Cardiac muscle cell (in vitro differentiated cells and primary cell): ENCODE results near the gene SLC9A9. TPM values are rescaled to one million over a fixed set of nuclear protein-coding genes. Genes with fewer than 3 reads are reported as not detected.
A peak's percentile ranks its signal among the peaks of the same experiment; 100 is the strongest.
"Not testable (repeated sequence)": the region's sequence is repeated elsewhere in the genome, so short reads cannot be mapped to it uniquely, and the experiment has no call there.

Experiments used
- DNase-seq, 2 donors: peaks; one replicate each; pipeline versions ENCODE4 v3.0.0 to v3.0.0-alpha.2; 2010 to 2017; ENCODE audit warnings: low read depth in 1 of 2, low spot score in 1 of 2
- H3K27ac ChIP-seq: fragments of 200-600 bp; sonication (generic); 2 replicates; pipeline ENCODE4 v1.5.1; 2016
- H3K27me3 ChIP-seq: fragments of 200-600 bp; sonication (generic); 2 replicates; pipeline ENCODE4 v1.6.0; 2016; ENCODE audit warnings: control low read depth
- H3K36me3 ChIP-seq: fragments of 200-600 bp; sonication (generic); 2 replicates; pipeline ENCODE4 v1.5.1; 2016; ENCODE audit warnings: control low read depth
- H3K4me1 ChIP-seq: fragments of 200-600 bp; sonication (generic); 2 replicates; pipeline ENCODE4 v1.8.1; 2017; ENCODE audit warnings: low read depth, mild to moderate bottlenecking, mixed run types
- H3K4me3 ChIP-seq: fragments of 200-600 bp; sonication (generic); 2 replicates; pipeline ENCODE4 v1.5.1; 2016; ENCODE audit warnings: mild to moderate bottlenecking
- H3K9me3 ChIP-seq: fragments of 200-600 bp; sonication (generic); 2 replicates; pipeline ENCODE4 v1.5.1; 2017; ENCODE audit warnings: low read depth, mild to moderate bottlenecking, control low read depth
- polyA plus RNA-seq: library from polyadenylated mRNA; unstranded; fragments of >200 nt; fragmentation: Nextera tagmentation; extraction: Ambion mirVana; gene quantifications from 2 replicates; pipeline ENCODE4 v1.2.1, GENCODE V29; 2016
- total RNA-seq: library from RNA; depleted of rRNA; stranded (reverse); fragments of >200 nt; gene quantifications from 2 replicates; pipeline ENCODE4 v1.2.3, GENCODE V29; 2016
- TF ChIP-seq, protein P1 (sequence below): IDR thresholded peaks from 2 replicates; pipeline ENCODE4 v1.5.1; 2012; ENCODE audit warnings: low read depth, mild to moderate bottlenecking, low read length

SLC9A9 gene
- total and polyA plus RNA-seq, 2 experiments from 2014 or later = 0.73 to 1.5 TPM

GRCh38 chr3:143875546-143875945 lies 27.3 kb upstream of the SLC9A9 start:
- no peaks in the 10 kb centered on the region for H3K4me1 ChIP-seq
- TF ChIP-seq, protein P1, sequence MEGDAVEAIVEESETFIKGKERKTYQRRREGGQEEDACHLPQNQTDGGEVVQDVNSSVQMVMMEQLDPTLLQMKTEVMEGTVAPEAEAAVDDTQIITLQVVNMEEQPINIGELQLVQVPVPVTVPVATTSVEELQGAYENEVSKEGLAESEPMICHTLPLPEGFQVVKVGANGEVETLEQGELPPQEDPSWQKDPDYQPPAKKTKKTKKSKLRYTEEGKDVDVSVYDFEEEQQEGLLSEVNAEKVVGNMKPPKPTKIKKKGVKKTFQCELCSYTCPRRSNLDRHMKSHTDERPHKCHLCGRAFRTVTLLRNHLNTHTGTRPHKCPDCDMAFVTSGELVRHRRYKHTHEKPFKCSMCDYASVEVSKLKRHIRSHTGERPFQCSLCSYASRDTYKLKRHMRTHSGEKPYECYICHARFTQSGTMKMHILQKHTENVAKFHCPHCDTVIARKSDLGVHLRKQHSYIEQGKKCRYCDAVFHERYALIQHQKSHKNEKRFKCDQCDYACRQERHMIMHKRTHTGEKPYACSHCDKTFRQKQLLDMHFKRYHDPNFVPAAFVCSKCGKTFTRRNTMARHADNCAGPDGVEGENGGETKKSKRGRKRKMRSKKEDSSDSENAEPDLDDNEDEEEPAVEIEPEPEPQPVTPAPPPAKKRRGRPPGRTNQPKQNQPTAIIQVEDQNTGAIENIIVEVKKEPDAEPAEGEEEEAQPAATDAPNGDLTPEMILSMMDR = no peak
- H3K9me3 ChIP-seq = no peaks in the 10 kb centered on the region
- no peak overlapping the region for H3K4me3 ChIP-seq
- no peaks in the 10 kb centered on the region for H3K27me3 ChIP-seq
- H3K36me3 ChIP-seq = no peaks in the 10 kb centered on the region
- H3K27ac ChIP-seq = no peak overlapping the region
- peak in 1 of 2 donors; percentile 56 for DNase-seq

GRCh38 chr3:143873553-143873952 lies 25.3 kb upstream of the SLC9A9 start:
- not testable (repeated sequence) for H3K4me3 ChIP-seq, H3K36me3 ChIP-seq, H3K27me3 ChIP-seq, H3K27ac ChIP-seq, DNase-seq, H3K4me1 ChIP-seq, H3K9me3 ChIP-seq

- peak in 1 of 2 donors; percentile 61 for DNase-seq
- TF ChIP-seq, protein P1 = no peak
- no peak overlapping the region for H3K4me3 ChIP-seq
- H3K36me3 ChIP-seq = no peaks in the 10 kb centered on the region
- no peaks in the 10 kb centered on the region for H3K9me3 ChIP-seq
- H3K27me3 ChIP-seq = no peaks in the 10 kb centered on the region
- H3K27ac ChIP-seq = no peak overlapping the region
- no peaks in the 10 kb centered on the region for H3K4me1 ChIP-seq
These were observed 17.0 kb upstream of the SLC9A9 start for GRCh38 chr3:143865302-143865701.

GRCh38 chr3:143859465-143860203 lies 11.4 kb upstream of the SLC9A9 start:
- Histone ChIP-seq H3K27me3 (no peaks in the 10 kb centered on the region), H3K27ac (no peak overlapping the region), H3K4me1 (no peaks in the 10 kb centered on the region), H3K36me3 (no peaks in the 10 kb centered on the region), H3K4me3 (no peak overlapping the region), H3K9me3 (no peaks in the 10 kb centered on the region)
- TF ChIP-seq, protein P1 = no peak
- no peak for DNase-seq

DNA sequence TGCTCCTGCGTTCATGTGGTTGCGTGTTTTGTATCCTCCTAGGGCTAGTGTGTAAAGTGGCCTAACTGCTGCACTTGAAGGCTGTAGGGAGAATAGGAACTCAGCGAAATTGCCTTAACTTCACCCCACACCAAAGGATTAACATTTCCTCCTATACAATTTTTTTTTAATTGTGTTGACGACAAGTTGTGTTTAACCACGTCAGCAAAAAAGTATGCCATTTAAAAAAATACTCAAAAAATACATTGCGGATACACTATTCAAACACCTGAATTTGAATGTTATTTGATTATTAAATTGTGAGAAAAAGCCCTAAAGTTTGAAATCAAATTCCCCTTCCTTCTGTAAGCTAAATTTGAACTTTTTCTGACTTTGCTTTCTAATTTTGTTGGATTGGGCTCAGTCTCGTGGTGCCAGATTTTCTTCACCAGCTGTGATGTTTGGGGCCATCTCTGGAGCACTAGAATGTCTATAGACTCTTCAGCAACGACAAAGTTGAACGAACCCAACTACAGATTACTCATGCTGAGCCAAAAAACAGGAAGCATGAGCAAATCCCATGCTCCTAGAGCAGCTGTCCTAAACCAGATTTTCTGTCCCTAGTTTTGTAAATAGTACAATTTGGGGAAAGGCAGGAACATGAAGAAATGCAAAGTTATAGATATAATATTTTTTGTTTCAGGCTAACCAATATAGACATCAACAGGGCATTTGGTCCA lies 8.1 kb upstream of the SLC9A9 start:
- TF ChIP-seq, protein P1 = no peak
- no peak overlapping the region for H3K4me3 ChIP-seq

DNA sequence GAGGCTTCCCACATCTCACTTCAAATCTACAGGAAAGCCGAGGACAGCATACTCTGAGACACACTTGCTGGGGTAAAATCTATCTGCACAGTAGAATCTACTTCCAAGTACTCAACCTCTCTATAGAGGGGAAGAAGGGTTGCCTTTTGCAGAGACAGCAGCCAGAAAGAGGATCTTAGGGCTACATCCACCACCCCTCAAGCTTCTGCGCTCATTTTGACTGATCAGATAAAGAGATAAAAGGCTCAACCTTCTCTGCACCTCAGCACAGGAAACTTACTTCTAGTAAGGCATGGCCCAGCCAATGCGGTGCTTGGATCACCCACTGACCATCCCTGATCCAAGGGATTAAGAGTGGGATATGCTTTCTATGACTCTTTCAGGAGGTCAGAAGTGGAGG lies 6.9 kb upstream of the SLC9A9 start:
- no peaks in the 10 kb centered on the region for H3K27me3 ChIP-seq
- H3K27ac ChIP-seq = no peak overlapping the region
- H3K36me3 ChIP-seq = no peaks in the 10 kb centered on the region
- H3K4me3 ChIP-seq = no peak overlapping the region
- DNase-seq = no peak
- H3K9me3 ChIP-seq = no peaks in the 10 kb centered on the region
- TF ChIP-seq, protein P1 = no peak
- no peaks in the 10 kb centered on the region for H3K4me1 ChIP-seq

More for the DNA sequence above, 8.1 kb upstream of the SLC9A9 start:
- Histone ChIP-seq H3K36me3 (no peaks in the 10 kb centered on the region), H3K27me3 (no peaks in the 10 kb centered on the region), H3K4me1 (no peaks in the 10 kb centered on the region), H3K27ac (no peak overlapping the region), H3K9me3 (no peaks in the 10 kb centered on the region)
- DNase-seq = peak in 1 of 2 donors; percentile 6
